Naive thymus-derived CD4-positive, alpha-beta T cell (primary cell): Measurements from ENCODE around the gene S100A8. TPM values are rescaled to one million over a fixed set of nuclear protein-coding genes. Genes with fewer than 3 reads are reported as not detected.
"Not testable (repeated sequence)": the region's sequence is repeated elsewhere in the genome, so short reads cannot be mapped to it uniquely, and the experiment has no call there.

Experiments used
- ATAC-seq: fragments of 150-1000 bp; cut with Tn5 transposase; 2 replicates; pipeline ENCODE4 v1.10.0; 2021; ENCODE audit warnings: mild to moderate bottlenecking, moderate library complexity
- CTCF ChIA-PET: fragments of 350-600 bp; sonication (Branson Sonifier 250); formaldehyde crosslinking; loops from one replicate; lab custom pipeline; 2021; ENCODE audit warnings: antibody characterized with exemption; lab: Charles Lee
- POLR2A ChIA-PET: fragments of 350-600 bp; sonication (Branson Sonifier 250); formaldehyde crosslinking; loops from one replicate; lab custom pipeline; 2021; ENCODE audit warnings: antibody characterized with exemption, inconsistent platforms; lab: Charles Lee
- DNase-seq, 9 donors: peaks; one replicate each; pipeline versions ENCODE4 v3.0.0 to v3.0.0-alpha.2; 2020 to 2022; ENCODE audit warnings: mixed read lengths in 1 of 9
- H3K27ac ChIP-seq: one replicate; pipeline ENCODE4 v1.7.0; 2013; ENCODE audit warnings: mild to moderate bottlenecking, low read depth, low read length, moderate library complexity
- H3K27me3 ChIP-seq, 2 donors: one replicate each; pipeline ENCODE4 v1.7.0; 2013; ENCODE audit warnings: low read length in 2 of 2, mild to moderate bottlenecking in 2 of 2, moderate library complexity in 2 of 2; ENCODE audit not compliant: control insufficient read depth in 2 of 2, insufficient read depth in 2 of 2
- H3K36me3 ChIP-seq, 3 experiments: 1 replicate in 2 of 3; 2 replicates in 1 of 3; pipeline ENCODE4 v1.7.0; 2013; ENCODE audit warnings: low read length in 3 of 3, mild to moderate bottlenecking in 3 of 3, moderate library complexity in 1 of 3; ENCODE audit not compliant: insufficient read depth in 3 of 3, control insufficient read depth in 2 of 3
- H3K4me1 ChIP-seq, 2 donors: one replicate each; pipeline ENCODE4 v1.7.0; 2013; ENCODE audit warnings: low read length in 2 of 2, mild to moderate bottlenecking in 2 of 2, moderate library complexity in 1 of 2; ENCODE audit not compliant: control insufficient read depth in 2 of 2, insufficient read depth in 2 of 2
- H3K4me3 ChIP-seq: 2 replicates; pipeline ENCODE4 v1.7.0; 2013; ENCODE audit warnings: mild to moderate bottlenecking, low read length
- H3K9me3 ChIP-seq, 3 experiments: 1 replicate in 2 of 3; 2 replicates in 1 of 3; pipeline ENCODE4 v1.7.0; 2013; ENCODE audit warnings: low read length in 3 of 3; ENCODE audit not compliant: control insufficient read depth in 2 of 3
- H3K27ac Mint-ChIP-seq, 9 donors: one replicate each; pipeline ENCODE4 v1.8.0; 2020 to 2022; ENCODE audit warnings: mixed read lengths in 9 of 9, mild to moderate bottlenecking in 8 of 9, moderate library complexity in 5 of 9, inconsistent platforms in 2 of 9
- H3K27me3 Mint-ChIP-seq, 5 donors: one replicate each; pipeline ENCODE4 v1.8.0; 2021 to 2022; ENCODE audit warnings: mixed read lengths in 5 of 5, mild to moderate bottlenecking in 1 of 5
- H3K36me3 Mint-ChIP-seq, 5 donors: one replicate each; pipeline ENCODE4 v1.8.0; 2020 to 2022; ENCODE audit warnings: mixed read lengths in 5 of 5, mild to moderate bottlenecking in 3 of 5, inconsistent platforms in 1 of 5
- H3K4me1 Mint-ChIP-seq, 7 donors: one replicate each; pipeline ENCODE4 v1.8.0; 2020 to 2022; ENCODE audit warnings: mixed read lengths in 7 of 7, mild to moderate bottlenecking in 3 of 7, inconsistent platforms in 1 of 7
- H3K4me3 Mint-ChIP-seq, 10 donors: one replicate each; pipeline ENCODE4 v1.8.0; 2020 to 2022; ENCODE audit warnings: mild to moderate bottlenecking in 10 of 10, mixed read lengths in 10 of 10, moderate library complexity in 6 of 10, inconsistent platforms in 2 of 10
- H3K9me3 Mint-ChIP-seq, 11 donors: one replicate each; pipeline ENCODE4 v1.8.0; 2020 to 2022; ENCODE audit warnings: mixed read lengths in 11 of 11, mild to moderate bottlenecking in 4 of 11, inconsistent platforms in 1 of 11, moderate library complexity in 1 of 11
- intact Hi-C, 2 donors: fragments of 100-400 bp; cut with micrococcal nuclease; formaldehyde crosslinking; loops; one replicate each; pipeline ENCODE4 v1.15.1; 2023
- polyA plus RNA-seq, 2 donors: library from polyadenylated mRNA; unstranded; fragments of 300-500 nt; fragmentation: Illumina TruSeq; gene quantifications; one replicate each; pipeline ENCODE4 v1.2.3, GENCODE V29; 2021
- total RNA-seq, 6 experiments: library from RNA in 5 of 6; stranded (reverse) in 5 of 6; gene quantifications; 1 replicate in 5 of 6; 2 replicates in 1 of 6; pipeline ENCODE4 v1.2.3 and lab custom pipeline; 2021 to 2026

Gene S100A8
- total and polyA plus RNA-seq, 7 experiments from 2014 or later: 1.3 to 1,624 (median 6.7) TPM; not detected in 1

GRCh38 chr1:153417136-153417888 lies 26.4 kb upstream of the S100A8 start:
- ATAC-seq (no peak), DNase-seq (no peak)
- POLR2A ChIA-PET: no interaction called here
- Mint-ChIP-seq H3K4me1 (peaks cover 0 to 1% (median 0%) of the 10 kb centered on the region in 7 donors), H3K36me3 (peaks cover 0 to 7% (median 0%) of the 10 kb centered on the region in 5 donors), H3K4me3 (no peak overlapping the region), H3K9me3 (peaks cover 0 to 13% (median 4%) of the 10 kb centered on the region in 11 donors), H3K27ac (no peak overlapping the region), H3K27me3 (peaks cover 0 to 42% (median 39%) of the 10 kb centered on the region in 5 donors)
- H3K4me3 ChIP-seq: no peak overlapping the region
- CTCF ChIA-PET: no interaction called here
- H3K4me1 ChIP-seq: no peaks in the 10 kb centered on the region
- H3K27ac ChIP-seq: no peak overlapping the region
- H3K9me3 ChIP-seq: no peaks in the 10 kb centered on the region
- no peaks in the 10 kb centered on the region for H3K27me3 ChIP-seq
- intact Hi-C loops: no loop called here
- H3K36me3 ChIP-seq: no peaks in the 10 kb centered on the region

GRCh38 chr1:153415850-153416570 lies 25.1 kb upstream of the S100A8 start, which contains the start of gene S100A7A:
Gene S100A7A (plus strand): TSS chr1:153416520. CDS start chr1:153418083, 1,563 bp downstream.
- Mint-ChIP-seq H3K27ac (no peak within 1 kb of the TSS), H3K9me3 (peaks cover 0 to 20% (median 5%) of the 10 kb centered on the region in 11 donors), H3K4me3 (no peak within 1 kb of the TSS), H3K4me1 (peaks cover 0 to 1% (median 0%) of the 10 kb centered on the region in 7 donors), H3K27me3 (peaks cover 0 to 46% (median 38%) of the 10 kb centered on the region in 5 donors), H3K36me3 (peaks cover 0 to 7% (median 0%) of the 10 kb centered on the region in 5 donors)
- ChIA-PET CTCF (no interaction called here), POLR2A (no interaction called here)
- H3K27me3 ChIP-seq: no peaks in the 10 kb centered on the region
- H3K36me3 ChIP-seq: no peaks in the 10 kb centered on the region
- ATAC-seq (no peak), DNase-seq (no peak)
- intact Hi-C loops: no loop called here
- no peak within 1 kb of the TSS for H3K4me3 ChIP-seq
- H3K9me3 ChIP-seq: no peaks in the 10 kb centered on the region
- H3K4me1 ChIP-seq: no peaks in the 10 kb centered on the region
- H3K27ac ChIP-seq: no peak within 1 kb of the TSS

GRCh38 chr1:153413961-153414360 lies 23.1 kb upstream of the S100A8 start:
- H3K4me3 Mint-ChIP-seq, H3K9me3 ChIP-seq, H3K4me1 Mint-ChIP-seq, H3K27ac ChIP-seq, DNase-seq, H3K36me3 ChIP-seq, H3K4me3 ChIP-seq, CTCF ChIA-PET, H3K27ac Mint-ChIP-seq, intact Hi-C loops, H3K4me1 ChIP-seq, H3K27me3 ChIP-seq, H3K36me3 Mint-ChIP-seq, POLR2A ChIA-PET, ATAC-seq: not testable (repeated sequence)
- Mint-ChIP-seq H3K9me3 (peaks cover 0 to 27% (median 8%) of the 10 kb centered on the region in 11 donors), H3K27me3 (peaks cover 8 to 49% (median 37%) of the 10 kb centered on the region in 5 donors)

DNA sequence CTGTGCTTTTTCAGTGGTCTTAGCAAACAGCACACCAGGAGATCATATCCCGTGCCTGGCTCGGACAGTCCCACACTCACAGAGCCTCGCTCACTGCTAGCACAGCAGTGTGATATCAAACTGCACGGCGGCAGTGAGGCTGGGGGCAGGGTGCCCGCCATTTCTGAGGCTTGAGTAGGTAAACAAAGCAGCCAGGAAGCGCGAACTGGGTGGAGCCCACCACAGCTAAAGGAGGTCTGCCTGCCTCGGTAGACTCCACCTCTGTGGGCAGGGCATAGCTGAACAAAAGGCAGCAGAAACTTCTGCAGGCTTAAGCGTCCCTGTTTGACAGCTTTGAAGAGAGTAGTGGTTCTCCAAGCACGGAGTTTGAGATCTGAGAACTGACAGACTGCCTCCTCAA lies 16.4 kb upstream of the S100A8 start:
- H3K27me3 Mint-ChIP-seq: peaks cover 20 to 38% (median 30%) of the 10 kb centered on the region in 5 donors
- H3K9me3 ChIP-seq, POLR2A ChIA-PET, H3K27ac Mint-ChIP-seq, H3K4me1 ChIP-seq, ATAC-seq, H3K27me3 ChIP-seq, H3K36me3 Mint-ChIP-seq, intact Hi-C loops, CTCF ChIA-PET, H3K36me3 ChIP-seq, H3K27ac ChIP-seq: not testable (repeated sequence)
- H3K4me1 Mint-ChIP-seq: peaks cover 0 to 25% (median 13%) of the 10 kb centered on the region in 7 donors
- peak in 4 of 9 donors; percentile 5 to 29 (median 10) for DNase-seq
- H3K9me3 Mint-ChIP-seq: peaks cover 0 to 27% (median 10%) of the 10 kb centered on the region in 11 donors
- peak overlapping the region in 3 of 10 donors; percentile 7 to 40 (median 14) for H3K4me3 Mint-ChIP-seq
- H3K4me3 ChIP-seq: peak overlapping the region; percentile 17

DNA sequence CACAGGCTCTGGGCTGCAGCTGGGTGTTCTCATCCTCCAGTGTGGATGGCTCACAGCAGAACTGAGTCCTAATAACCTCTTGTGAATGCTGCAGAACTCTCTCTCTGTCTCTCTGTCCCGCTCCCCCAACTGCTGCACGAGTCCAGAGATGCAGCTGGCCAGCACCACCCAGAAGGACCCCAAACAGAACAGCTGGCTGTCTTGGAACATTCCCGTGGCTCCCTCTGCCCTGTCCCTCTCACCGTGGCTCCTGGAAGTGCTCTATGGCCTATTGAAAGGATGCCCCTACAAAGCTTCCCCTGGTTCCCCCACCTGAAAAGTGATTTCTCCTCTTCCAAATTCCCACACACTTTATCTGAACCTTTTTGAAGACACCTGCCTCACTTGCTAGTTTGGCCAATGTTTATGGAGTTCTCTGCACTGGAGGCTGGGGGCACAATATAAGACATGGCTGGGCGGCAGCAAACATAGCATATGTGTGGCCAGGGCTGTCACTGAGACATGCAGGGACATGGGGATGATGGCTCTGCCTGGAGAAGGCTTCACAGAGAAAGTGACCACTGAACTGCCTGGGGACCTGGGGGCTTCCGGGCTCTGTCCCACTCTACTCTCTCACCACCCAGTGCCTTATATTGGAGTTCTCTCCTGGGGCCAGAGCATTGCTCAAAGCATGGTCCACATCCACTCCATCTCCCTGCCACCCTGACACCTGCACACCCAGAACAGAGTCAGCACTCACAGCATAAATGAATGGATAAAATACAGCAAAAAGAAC lies 15.1 kb upstream of the S100A8 start:
- peak overlapping the region in 2 of 10 donors; percentile 11 to 17 for H3K4me3 Mint-ChIP-seq
- POLR2A ChIA-PET, H3K4me1 ChIP-seq, CTCF ChIA-PET, H3K36me3 ChIP-seq, H3K36me3 Mint-ChIP-seq, H3K27me3 ChIP-seq, H3K27ac ChIP-seq, H3K9me3 ChIP-seq, DNase-seq, ATAC-seq, H3K4me3 ChIP-seq: not testable (repeated sequence)
- H3K4me1 Mint-ChIP-seq: peaks cover 0 to 25% (median 13%) of the 10 kb centered on the region in 7 donors
- H3K27ac Mint-ChIP-seq: peak overlapping the region in 1 of 9 donors; percentile 64
- H3K27me3 Mint-ChIP-seq: peaks cover 21 to 38% (median 23%) of the 10 kb centered on the region in 5 donors
- intact Hi-C loops: loop anchor here in 1 of 2 donors (2.0 kb wide), 1 partner anchor 53 kb away; no protein-coding TSS in a partner anchor
- peaks cover 0 to 19% (median 7%) of the 10 kb centered on the region in 11 donors for H3K9me3 Mint-ChIP-seq

GRCh38 chr1:153404768-153405167 lies 13.9 kb upstream of the S100A8 start:
- Histone ChIP-seq H3K27ac (no peak overlapping the region), H3K36me3 (no peaks in the 10 kb centered on the region), H3K9me3 (no peaks in the 10 kb centered on the region), H3K27me3 (no peaks in the 10 kb centered on the region), H3K4me1 (no peaks in the 10 kb centered on the region), H3K4me3 (no peak overlapping the region)
- POLR2A ChIA-PET: no interaction called here
- Mint-ChIP-seq H3K9me3 (peaks cover 0 to 14% (median 6%) of the 10 kb centered on the region in 11 donors), H3K27me3 (peaks cover 14 to 30% (median 20%) of the 10 kb centered on the region in 5 donors), H3K36me3 (peaks cover 0 to 3% (median 0%) of the 10 kb centered on the region in 5 donors), H3K4me3 (no peak overlapping the region), H3K4me1 (peaks cover 0 to 25% (median 13%) of the 10 kb centered on the region in 7 donors), H3K27ac (no peak overlapping the region)
- peak; percentile 88 for ATAC-seq
- intact Hi-C loops: loop anchor here (1.0 to 2.0 kb wide), 2 partner anchors 52 kb away; no protein-coding TSS in a partner anchor
- CTCF ChIA-PET: no interaction called here
- DNase-seq: peak; percentile 12 to 61 (median 40)
